Activated CD4-positive, alpha-beta memory T cell treated with anti-CD3 and anti-CD28 coated beads, Interleukin-2, amount 10 ng/mL, durations not matched to agents 7 days and 5 days (primary cell): Measurements from ENCODE around the gene SEPTIN5. TPM values are rescaled to one million over a fixed set of nuclear protein-coding genes. Genes with fewer than 3 reads are reported as not detected.

Experiments used
- CTCF ChIA-PET: fragments of 350-600 bp; sonication (Branson Sonifier 250); formaldehyde crosslinking; loops from one replicate; lab custom pipeline; 2021; ENCODE audit warnings: antibody characterized with exemption, inconsistent platforms; lab: Charles Lee
- POLR2A ChIA-PET: fragments of 350-600 bp; sonication (Branson Sonifier 250); formaldehyde crosslinking; loops from one replicate; lab custom pipeline; 2021; ENCODE audit warnings: antibody characterized with exemption; lab: Charles Lee
- DNase-seq: peaks from one replicate; pipeline ENCODE4 v3.0.0-alpha.2; 2020
- H3K27ac Mint-ChIP-seq: one replicate; pipeline ENCODE4 v1.8.0; 2021; ENCODE audit warnings: mild to moderate bottlenecking, mixed read lengths
- H3K27me3 Mint-ChIP-seq: one replicate; pipeline ENCODE4 v1.8.0; 2021; ENCODE audit warnings: mixed read lengths
- H3K36me3 Mint-ChIP-seq: one replicate; pipeline ENCODE4 v1.8.0; 2021; ENCODE audit warnings: low read depth, mixed read lengths
- H3K4me1 Mint-ChIP-seq: one replicate; pipeline ENCODE4 v1.8.0; 2021; ENCODE audit warnings: mixed read lengths
- H3K4me3 Mint-ChIP-seq: one replicate; pipeline ENCODE4 v1.8.0; 2021; ENCODE audit warnings: mild to moderate bottlenecking, mixed read lengths
- H3K9me3 Mint-ChIP-seq: one replicate; pipeline ENCODE4 v1.8.0; 2021; ENCODE audit warnings: mixed read lengths
- total RNA-seq, 2 experiments: library from RNA; stranded (reverse); gene quantifications; one replicate each; pipeline ENCODE4 v1.2.3, GENCODE V29; 2021

The SEPTIN5 gene
- total RNA-seq, 2 experiments from 2014 or later = not detected

GRCh38 chr22:19730655-19731360 is 16.5 kb downstream of the SEPTIN5 start:
- ChIA-PET POLR2A (interaction anchor here (0.8 to 2.4 kb wide), 5 partner anchors 10 to 187 kb away, joined by 3 to 12 read pairs (median 3); no protein-coding TSS in a partner anchor), CTCF (interaction anchor here (0.5 to 3.0 kb wide), 38 partner anchors 9 to 837 kb away, joined by 3 to 70 read pairs (median 3); partner anchors contain the start of genes CDC45, COMT and TXNRD2)
- no peak overlapping the region for H3K27ac Mint-ChIP-seq
- H3K36me3 Mint-ChIP-seq = no peaks in the 10 kb centered on the region
- H3K27me3 Mint-ChIP-seq = peaks cover 5% of the 10 kb centered on the region
- DNase-seq = peak; percentile 83
- H3K9me3 Mint-ChIP-seq = no peaks in the 10 kb centered on the region
- H3K4me3 Mint-ChIP-seq = peak overlapping the region; percentile 60
- H3K4me1 Mint-ChIP-seq = peaks cover 2% of the 10 kb centered on the region

GRCh38 chr22:19731361-19732135 is 17.2 kb downstream of the SEPTIN5 start:
- POLR2A ChIA-PET = interaction anchor here (1.1 to 2.4 kb wide), 3 partner anchors 11 to 179 kb away, joined by 3 to 12 read pairs (median 8); no protein-coding TSS in a partner anchor
- CTCF ChIA-PET = interaction anchor here (0.9 to 3.0 kb wide), 17 partner anchors 8 to 442 kb away, joined by 3 to 70 read pairs (median 3); partner anchors contain the start of gene GP1BB
- Mint-ChIP-seq H3K9me3 (no peaks in the 10 kb centered on the region), H3K4me1 (peaks cover 2% of the 10 kb centered on the region), H3K27ac (no peak overlapping the region), H3K27me3 (peaks cover 5% of the 10 kb centered on the region), H3K36me3 (no peaks in the 10 kb centered on the region), H3K4me3 (no peak overlapping the region)
- no peak for DNase-seq

GRCh38 chr22:19732403-19733113 is 18.3 kb downstream of the SEPTIN5 start:
- Mint-ChIP-seq H3K27ac (no peak overlapping the region), H3K9me3 (no peaks in the 10 kb centered on the region), H3K4me3 (no peak overlapping the region), H3K27me3 (peaks cover 5% of the 10 kb centered on the region), H3K4me1 (peaks cover 2% of the 10 kb centered on the region), H3K36me3 (no peaks in the 10 kb centered on the region)
- DNase-seq = no peak
- ChIA-PET POLR2A (interaction anchor here (2.4 kb wide), 1 partner anchor 178 kb away, joined by 12 read pairs; no protein-coding TSS in a partner anchor), CTCF (interaction anchor here (0.9 to 3.0 kb wide), 2 partner anchors 9 to 179 kb away, joined by 3 to 70 read pairs; partner anchors contain the start of gene GP1BB)

- ChIA-PET CTCF (interaction anchor here (1.0 kb wide), 1 partner anchor 176 kb away, joined by 3 read pairs; no protein-coding TSS in a partner anchor), POLR2A (no interaction called here)
- H3K27me3 Mint-ChIP-seq = peaks cover 2% of the 10 kb centered on the region
- no peak overlapping the region for H3K4me3 Mint-ChIP-seq
- H3K36me3 Mint-ChIP-seq = no peaks in the 10 kb centered on the region
- H3K4me1 Mint-ChIP-seq = peaks cover 2% of the 10 kb centered on the region
- no peaks in the 10 kb centered on the region for H3K9me3 Mint-ChIP-seq
- DNase-seq = no peak
- H3K27ac Mint-ChIP-seq = no peak overlapping the region
Observed at GRCh38 chr22:19733755-19734154, 19.5 kb downstream of the SEPTIN5 start.

- no peaks in the 10 kb centered on the region for H3K9me3 Mint-ChIP-seq
- peaks cover 2% of the 10 kb centered on the region for H3K27me3 Mint-ChIP-seq
- no peak overlapping the region for H3K27ac Mint-ChIP-seq
- no peak overlapping the region for H3K4me3 Mint-ChIP-seq
- peaks cover 2% of the 10 kb centered on the region for H3K4me1 Mint-ChIP-seq
- CTCF ChIA-PET = interaction anchor here (1.0 kb wide), 1 partner anchor 176 kb away, joined by 3 read pairs; no protein-coding TSS in a partner anchor
- DNase-seq = no peak
- POLR2A ChIA-PET = no interaction called here
- H3K36me3 Mint-ChIP-seq = no peaks in the 10 kb centered on the region
Observed at GRCh38 chr22:19734163-19734562, 19.9 kb downstream of the SEPTIN5 start.

GRCh38 chr22:19734837-19735382 is 20.6 kb downstream of the SEPTIN5 start:
- Mint-ChIP-seq H3K27ac (no peak overlapping the region), H3K4me1 (peaks cover 2% of the 10 kb centered on the region), H3K36me3 (no peaks in the 10 kb centered on the region), H3K9me3 (no peaks in the 10 kb centered on the region), H3K27me3 (peaks cover 2% of the 10 kb centered on the region), H3K4me3 (no peak overlapping the region)
- ChIA-PET POLR2A (no interaction called here), CTCF (interaction anchor here (1.0 kb wide), 1 partner anchor 175 kb away, joined by 3 read pairs; no protein-coding TSS in a partner anchor)
- DNase-seq = no peak

- H3K27ac Mint-ChIP-seq = no peak overlapping the region
- no peaks in the 10 kb centered on the region for H3K4me1 Mint-ChIP-seq
- no peaks in the 10 kb centered on the region for H3K36me3 Mint-ChIP-seq
- H3K4me3 Mint-ChIP-seq = no peak overlapping the region
- no peaks in the 10 kb centered on the region for H3K9me3 Mint-ChIP-seq
- ChIA-PET CTCF (no interaction called here), POLR2A (no interaction called here)
- no peaks in the 10 kb centered on the region for H3K27me3 Mint-ChIP-seq
- DNase-seq = no peak
Observed at GRCh38 chr22:19735665-19736510, 21.6 kb downstream of the SEPTIN5 start.

- no peak for DNase-seq
- Mint-ChIP-seq H3K4me3 (no peak overlapping the region), H3K9me3 (no peaks in the 10 kb centered on the region), H3K27me3 (no peaks in the 10 kb centered on the region), H3K4me1 (no peaks in the 10 kb centered on the region), H3K36me3 (no peaks in the 10 kb centered on the region), H3K27ac (no peak overlapping the region)
- POLR2A ChIA-PET = no interaction called here
- CTCF ChIA-PET = interaction anchor here (1.0 kb wide), 1 partner anchor 8 kb away, joined by 3 read pairs; no protein-coding TSS in a partner anchor
Observed at GRCh38 chr22:19737846-19738663, 23.8 kb downstream of the SEPTIN5 start.

- no peaks in the 10 kb centered on the region for H3K4me1 Mint-ChIP-seq
- ChIA-PET CTCF (interaction anchor here (1.0 kb wide), 1 partner anchor 9 kb away, joined by 3 read pairs; no protein-coding TSS in a partner anchor), POLR2A (no interaction called here)
- no peaks in the 10 kb centered on the region for H3K36me3 Mint-ChIP-seq
- DNase-seq = no peak
- H3K9me3 Mint-ChIP-seq = no peaks in the 10 kb centered on the region
- H3K27me3 Mint-ChIP-seq = no peaks in the 10 kb centered on the region
- H3K27ac Mint-ChIP-seq = no peak overlapping the region
- no peak overlapping the region for H3K4me3 Mint-ChIP-seq
Observed at GRCh38 chr22:19738664-19739447, 24.6 kb downstream of the SEPTIN5 start.

GRCh38 chr22:19739448-19739895 is 25.2 kb downstream of the SEPTIN5 start:
- H3K27me3 Mint-ChIP-seq = no peaks in the 10 kb centered on the region
- ChIA-PET CTCF (no interaction called here), POLR2A (no interaction called here)
- no peaks in the 10 kb centered on the region for H3K9me3 Mint-ChIP-seq
- H3K27ac Mint-ChIP-seq = no peak overlapping the region
- no peak for DNase-seq
- no peaks in the 10 kb centered on the region for H3K4me1 Mint-ChIP-seq
- H3K4me3 Mint-ChIP-seq = no peak overlapping the region
- no peaks in the 10 kb centered on the region for H3K36me3 Mint-ChIP-seq
